IMR-90 (cell line): ENCODE measurements around the gene PEX14. TPM values are rescaled to one million over a fixed set of nuclear protein-coding genes. Genes with fewer than 3 reads are reported as not detected.
A peak's percentile ranks its signal among the peaks of the same experiment; 100 is the strongest.

ENCODE experiments used
- ATAC-seq: fragments of 200-7000 bp; cut with Tn5 transposase; 2 replicates; pipeline ENCODE4 v1.9.1; 2020; ENCODE audit warnings: low read depth, mild to moderate bottlenecking, moderate library complexity
- BruUV-seq: library from RNA; stranded (reverse); fragments of 400-500 nt; replicated peaks from 2 replicates; lab custom pipeline; 2021; lab: Mats Ljungman, UMichigan
- CTCF ChIA-PET: fragments of 300-600 bp; formaldehyde crosslinking; extraction: SDS; loops from one replicate; lab custom pipeline; 2021; ENCODE audit warnings: antibody characterized with exemption; lab: Yijun Ruan, JAX
- POLR2A ChIA-PET: fragments of 300-600 bp; sonication (Branson Sonifier 250); formaldehyde crosslinking; loops from one replicate; lab custom pipeline; 2022; ENCODE audit warnings: antibody characterized with exemption; ENCODE audit not compliant: unreplicated experiment; lab: Charles Lee
- DNase-seq: peaks from one replicate; pipeline ENCODE4 v3.0.0; 2013
- H2AFZ ChIP-seq: replicated peaks from 2 replicates; pipeline ENCODE3; 2013; ENCODE audit warnings: low read length, mild to moderate bottlenecking; ENCODE audit not compliant: poor library complexity
- H2AK5ac ChIP-seq: 2 replicates; pipeline ENCODE4 v1.6.1; 2013; ENCODE audit warnings: low read depth, low read length, inconsistent platforms
- H2AK9ac ChIP-seq: replicated peaks from 2 replicates; pipeline ENCODE3; 2013; ENCODE audit warnings: mild to moderate bottlenecking, low read depth, low read length, moderate library complexity; ENCODE audit not compliant: poor library complexity
- H2BK120ac ChIP-seq: 2 replicates; pipeline ENCODE4 v1.6.1; 2013; ENCODE audit warnings: low read depth, low read length, inconsistent platforms
- H2BK15ac ChIP-seq: 3 replicates; pipeline ENCODE4 v1.6.1; 2013; ENCODE audit warnings: low read depth, low read length, inconsistent platforms
- H2BK20ac ChIP-seq: 2 replicates; pipeline ENCODE4 v1.6.1; 2013; ENCODE audit warnings: low read depth, mild to moderate bottlenecking, inconsistent platforms, low read length, moderate library complexity
- H2BK5ac ChIP-seq: 2 replicates; pipeline ENCODE4 v1.6.1; 2013; ENCODE audit warnings: mild to moderate bottlenecking, low read depth, low read length, inconsistent platforms; ENCODE audit not compliant: poor library complexity, severe bottlenecking
- H3K14ac ChIP-seq: replicated peaks from 2 replicates; pipeline ENCODE4 v1.6.1; 2013; ENCODE audit warnings: low read depth, low read length, inconsistent platforms
- H3K18ac ChIP-seq: 2 replicates; pipeline ENCODE4 v1.6.1; 2013; ENCODE audit warnings: low read depth, low read length, control low read depth
- H3K23ac ChIP-seq: 2 replicates; pipeline ENCODE4 v1.6.1; 2013; ENCODE audit warnings: low read depth, low read length, inconsistent platforms
- H3K27ac ChIP-seq: 2 replicates; pipeline ENCODE4 v1.5.1; 2013; ENCODE audit warnings: mild to moderate bottlenecking, control low read depth, low read length; ENCODE audit not compliant: insufficient read depth
- H3K27me3 ChIP-seq: 2 replicates; pipeline ENCODE4 v1.6.1; 2013; ENCODE audit warnings: low read length; ENCODE audit not compliant: control insufficient read depth, insufficient read depth
- H3K36me3 ChIP-seq: 2 replicates; pipeline ENCODE4 v1.6.1; 2013; ENCODE audit warnings: low read length, mixed read lengths; ENCODE audit not compliant: control insufficient read depth, insufficient read depth
- H3K4ac ChIP-seq: 2 replicates; pipeline ENCODE4 v1.6.1; 2013; ENCODE audit warnings: low read depth, low read length, inconsistent platforms
- H3K4me1 ChIP-seq: 2 replicates; pipeline ENCODE4 v1.6.1; 2013; ENCODE audit warnings: low read length, mixed read lengths; ENCODE audit not compliant: control insufficient read depth, insufficient read depth
- H3K4me2 ChIP-seq: 2 replicates; pipeline ENCODE4 v1.6.1; 2013; ENCODE audit warnings: low read depth, mild to moderate bottlenecking, control low read depth, low read length, moderate library complexity
- H3K4me3 ChIP-seq: 2 replicates; pipeline ENCODE4 v1.5.1; 2013; ENCODE audit warnings: low read depth, mild to moderate bottlenecking, control low read depth, low read length, moderate library complexity; ENCODE audit not compliant: insufficient read depth
- H3K56ac ChIP-seq: 2 replicates; pipeline ENCODE4 v1.6.1; 2013; ENCODE audit warnings: low read length, inconsistent platforms; ENCODE audit not compliant: insufficient read depth; ENCODE audit errors: extremely low read depth
- H3K79me1 ChIP-seq, 2 experiments: 2 replicates each; pipeline ENCODE4 v1.6.1; 2013; ENCODE audit warnings: low read length in 2 of 2, inconsistent platforms in 1 of 2, low read depth in 1 of 2
- H3K9ac ChIP-seq: 2 replicates; pipeline ENCODE4 v1.6.1; 2013; ENCODE audit warnings: low read depth, low read length, control low read depth
- H3K9me1 ChIP-seq: 2 replicates; pipeline ENCODE4 v1.6.1; 2013; ENCODE audit warnings: low read length, inconsistent platforms; ENCODE audit not compliant: insufficient read depth
- H3K9me3 ChIP-seq: 2 replicates; pipeline ENCODE4 v1.6.1; 2013; ENCODE audit warnings: low read length; ENCODE audit not compliant: control insufficient read depth, insufficient read depth
- H4K20me1 ChIP-seq: 2 replicates; pipeline ENCODE4 v1.6.1; 2013; ENCODE audit warnings: low read length, inconsistent platforms; ENCODE audit not compliant: insufficient read depth
- H4K5ac ChIP-seq: 2 replicates; pipeline ENCODE4 v1.6.1; 2013; ENCODE audit warnings: mild to moderate bottlenecking, low read depth, low read length, control low read depth
- H4K8ac ChIP-seq, 2 experiments: 2 replicates each; pipeline ENCODE4 v1.6.1; 2013; ENCODE audit warnings: low read depth in 2 of 2, low read length in 2 of 2, control low read depth in 1 of 2, inconsistent platforms in 1 of 2
- H4K91ac ChIP-seq: 2 replicates; pipeline ENCODE4 v1.6.1; 2013; ENCODE audit warnings: low read depth, low read length, inconsistent platforms; ENCODE audit not compliant: insufficient read depth
- MAFK ChIP-seq: IDR thresholded peaks from 2 replicates; pipeline ENCODE4 v1.6.1; 2012; ENCODE audit warnings: low read depth, low read length, improper control_type of control experiment
- SMC3 ChIP-seq: fragments of 150-350 bp; IDR thresholded peaks from 2 replicates; pipeline ENCODE4 v1.6.1; 2016; ENCODE audit warnings: low read depth, mild to moderate bottlenecking, antibody characterized with exemption, low read length, moderate library complexity
- WGBS, 2 experiments: methylation state at CpG; one replicate each; pipeline versions ENCODE4 v1.1.5 to v1.1.7; 2013; ENCODE audit warnings: missing lambda C conversion rate in 2 of 2; ENCODE audit not compliant: insufficient read length in 1 of 2; ENCODE audit errors: extremely low coverage in 2 of 2; 5-methylcytosine and 5-hydroxymethylcytosine counted together
- dilution Hi-C: fragments of 300-500 bp; cut with HindIII; formaldehyde crosslinking; loops from one replicate; pipeline ENCODE4 v1.14.3; 2018; ENCODE audit warnings: low sequenced_read_pairs; ENCODE audit not compliant: unreplicated experiment
- in situ Hi-C: fragments of 300-500 bp; cut with MboI; formaldehyde crosslinking; loops from 3 replicates; pipeline ENCODE4 v1.14.3; 2019; ENCODE audit warnings: low sequenced_read_pairs, inconsistent platforms, mixed read lengths
- intact Hi-C: fragments of 100-400 bp; cut with micrococcal nuclease; formaldehyde crosslinking; loops from 2 replicates; pipeline ENCODE4 v1.10.0; 2022
- polyA plus RNA-seq, 3 experiments: library from polyadenylated mRNA; depleted of rRNA; stranded (reverse); fragments of >200 nt; gene quantifications; 2 replicates each; pipeline ENCODE4 v1.2.3, GENCODE V29; 2012; ENCODE audit warnings: low replicate concordance in 1 of 3
- total RNA-seq: library from RNA; depleted of rRNA; stranded (reverse); fragments of >200 nt; gene quantifications from 2 replicates; pipeline ENCODE4 v1.2.3, GENCODE V29; 2012

The PEX14 gene
- total and polyA plus RNA-seq, 2 of the 4 experiments (the other 2 are of a cell fraction), result 9.5 to 22.5 TPM

- dilution Hi-C loops (no loop called here), in situ Hi-C loops (no loop called here), intact Hi-C loops (no loop called here)
- no peak overlapping the region for H3K4ac ChIP-seq
- no peaks in the 10 kb centered on the region for H4K20me1 ChIP-seq
- H2AFZ ChIP-seq, result peak overlapping the region; percentile 21
- no peaks in the 10 kb centered on the region; the same call in 1 of the 2 replicates for H3K27me3 ChIP-seq
- POLR2A ChIA-PET, result no interaction called here
- no peak overlapping the region for H2AK5ac ChIP-seq
- DNase-seq (no peak), ATAC-seq (no peak)
- no peak overlapping the region for H3K56ac ChIP-seq
- H3K9me1 ChIP-seq, result 0 out of 2 replicates have a peak, but pooled peaks cover 3% of the 10 kb centered on the region
- WGBS, 2 experiments, result 49% methylated on average over 5 of the region's 30 CpGs; no CpG with 5 or more reads in 1 of the 2 experiments
- no peak overlapping the region for H2BK5ac ChIP-seq
- no peaks in the 10 kb centered on the region for H3K36me3 ChIP-seq
- H3K14ac ChIP-seq, result no peak overlapping the region
- no peak for TF ChIP-seq SMC3
- no peak for TF ChIP-seq MAFK
- no TSS peak for BruUV-seq
- H3K4me1 ChIP-seq, result no peaks in the 10 kb centered on the region
- CTCF ChIA-PET, result no interaction called here
- H4K5ac ChIP-seq, result no peak overlapping the region
- H3K18ac ChIP-seq, result no peak overlapping the region
- no peak overlapping the region for H2BK15ac ChIP-seq
- no peak overlapping the region for H3K4me3 ChIP-seq
- no peaks in the 10 kb centered on the region for H3K79me1 ChIP-seq
- H4K91ac ChIP-seq, result no peak overlapping the region
- H3K9me3 ChIP-seq, result no peaks in the 10 kb centered on the region
- no peak overlapping the region for H4K8ac ChIP-seq
- no peak overlapping the region for H3K23ac ChIP-seq
- no peak overlapping the region for H3K4me2 ChIP-seq
- H3K9ac ChIP-seq, result no peak overlapping the region
- H3K27ac ChIP-seq, result no peak overlapping the region
- no peak overlapping the region for H2BK120ac ChIP-seq
- H2AK9ac ChIP-seq, result no peak overlapping the region
- H2BK20ac ChIP-seq, result no peak overlapping the region
These were observed 174.9 kb downstream of the PEX14 start for GRCh38 chr1:10649517-10650201.
